HFF-Myc (cell line): ENCODE data around the gene ZNF639.
A peak's percentile ranks its signal among the peaks of the same experiment; 100 is the strongest.

Experiments
- DNase-seq: peaks from one replicate; pipeline ENCODE4 v3.0.0-alpha.2; 2011; ENCODE audit warnings: low read depth; ENCODE audit errors: extremely low read depth
- H3K4me3 ChIP-seq: replicated peaks from 2 replicates; pipeline ENCODE4 v1.5.1; 2011; ENCODE audit warnings: low read depth, mild to moderate bottlenecking, control low read depth, low read length
- CTCF ChIP-seq: IDR thresholded peaks from 2 replicates; pipeline ENCODE4 v1.5.1; 2012; ENCODE audit warnings: mild to moderate bottlenecking, low read depth, low read length, control low read depth; ENCODE audit errors: missing control alignments

The ZNF639 gene

GRCh38 chr3:179318876-179319275 lies 4.0 kb upstream of the ZNF639 start:
- no peak for TF ChIP-seq CTCF
- DNase-seq: no peak
- no peak overlapping the region for H3K4me3 ChIP-seq

GRCh38 chr3:179321668-179322285 lies 1.1 kb upstream of the ZNF639 start:
- TF ChIP-seq CTCF: peak; percentile 65
- no peak for DNase-seq
- peak overlapping the region; percentile 60 for H3K4me3 ChIP-seq

GRCh38 chr3:179323197-179324110 lies 623 bp downstream of the ZNF639 start:
- peak overlapping the region; percentile 60 for H3K4me3 ChIP-seq
- DNase-seq: no peak
- no peak for TF ChIP-seq CTCF

- H3K4me3 ChIP-seq: peak overlapping the region; percentile 60
- no peak for DNase-seq
- no peak for TF ChIP-seq CTCF
These were observed 1.5 kb downstream of the ZNF639 start for GRCh38 chr3:179324270-179324754.

- DNase-seq: no peak
- H3K4me3 ChIP-seq: no peak overlapping the region
- TF ChIP-seq CTCF: no peak
These were observed 7.6 kb downstream of the ZNF639 start for GRCh38 chr3:179330438-179330837.

- no peak overlapping the region for H3K4me3 ChIP-seq
- no peak for DNase-seq
- TF ChIP-seq CTCF: no peak
These were observed 9.4 kb downstream of the ZNF639 start for GRCh38 chr3:179332240-179332639.
